Lower lobe of right lung (tissue), 2 donors: ENCODE measurements around the gene NCS1. TPM values are rescaled to one million over a fixed set of nuclear protein-coding genes. Genes with fewer than 3 reads are reported as not detected.
A peak's percentile ranks its signal among the peaks of the same experiment; 100 is the strongest.

Source experiments
- ATAC-seq, 2 donors: fragments of 200-7000 bp; cut with Tn5 transposase; one replicate each; pipeline ENCODE4 v1.9.1; 2020 to 2022; ENCODE audit warnings: mild to moderate bottlenecking in 2 of 2, moderate library complexity in 2 of 2
- DNase-seq: peaks from one replicate; pipeline ENCODE4 v3.0.0-alpha.2; 2020
- H3K27ac ChIP-seq: fragments of 200-600 bp; one replicate; pipeline ENCODE4 v1.8.0; 2022
- H3K27me3 ChIP-seq: fragments of 200-600 bp; one replicate; pipeline ENCODE4 v1.8.0; 2022; ENCODE audit warnings: low read depth
- H3K36me3 ChIP-seq: fragments of 200-600 bp; one replicate; pipeline ENCODE4 v1.8.0; 2022; ENCODE audit warnings: mild to moderate bottlenecking
- H3K4me1 ChIP-seq: fragments of 200-600 bp; one replicate; pipeline ENCODE4 v1.8.0; 2022
- H3K4me3 ChIP-seq: fragments of 200-600 bp; one replicate; pipeline ENCODE4 v1.8.0; 2022; ENCODE audit warnings: mild to moderate bottlenecking
- H3K9me3 ChIP-seq: fragments of 200-600 bp; one replicate; pipeline ENCODE4 v1.8.0; 2022
- intact Hi-C: fragments of 100-400 bp; cut with DNase I; formaldehyde crosslinking; loops from one replicate; pipeline ENCODE4 v1.11.0; 2022
- total RNA-seq: library from RNA; stranded (reverse); fragmentation: NEBNext Ultra II Directional; extraction: Animal tissue kit (Norgen Biotek cat#: 25700); gene quantifications from one replicate; pipeline ENCODE4 v1.2.1, GENCODE V29; 2021
- TF ChIP-seq, protein P1 (sequence below): fragments of 200-600 bp; IDR thresholded peaks from one replicate; pipeline ENCODE4 v1.8.0; 2022; ENCODE audit warnings: antibody characterized with exemption, mild to moderate bottlenecking
- donor health status: DM: no; HTN: yes; CAD: no; lungs with severe emphysema.

NCS1 gene
- total RNA-seq, 1 donor from 2014 or later, result 7.0 TPM

DNA sequence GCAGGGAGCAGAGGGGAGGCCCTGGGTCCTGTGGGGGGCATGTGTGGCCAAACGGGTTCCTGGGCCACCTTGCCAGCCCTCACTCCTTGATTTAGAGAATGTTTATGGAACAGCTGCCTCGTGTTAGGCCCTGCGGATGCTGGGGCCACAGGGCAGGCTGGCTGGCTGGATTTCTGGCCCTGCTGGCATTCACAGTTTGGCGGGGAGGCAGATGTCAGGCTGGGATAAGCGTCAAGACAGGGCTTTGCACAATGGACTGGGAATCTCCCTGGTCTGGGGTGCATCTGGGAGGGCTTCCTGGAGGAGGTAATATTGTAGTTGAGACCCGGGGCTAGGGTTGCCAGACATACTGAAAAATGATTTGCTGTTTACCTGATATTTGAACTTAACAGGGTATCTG lies 13.8 kb downstream of the NCS1 start:
- H3K4me3 ChIP-seq, result no peak overlapping the region
- intact Hi-C loops, result no loop called here
- peaks cover 18% of the 10 kb centered on the region for H3K4me1 ChIP-seq
- ATAC-seq (no peak), DNase-seq (no peak)
- H3K9me3 ChIP-seq, result no peaks in the 10 kb centered on the region
- peak overlapping the region; percentile 27 for H3K27ac ChIP-seq
- no peaks in the 10 kb centered on the region for H3K27me3 ChIP-seq
- TF ChIP-seq, protein P1, sequence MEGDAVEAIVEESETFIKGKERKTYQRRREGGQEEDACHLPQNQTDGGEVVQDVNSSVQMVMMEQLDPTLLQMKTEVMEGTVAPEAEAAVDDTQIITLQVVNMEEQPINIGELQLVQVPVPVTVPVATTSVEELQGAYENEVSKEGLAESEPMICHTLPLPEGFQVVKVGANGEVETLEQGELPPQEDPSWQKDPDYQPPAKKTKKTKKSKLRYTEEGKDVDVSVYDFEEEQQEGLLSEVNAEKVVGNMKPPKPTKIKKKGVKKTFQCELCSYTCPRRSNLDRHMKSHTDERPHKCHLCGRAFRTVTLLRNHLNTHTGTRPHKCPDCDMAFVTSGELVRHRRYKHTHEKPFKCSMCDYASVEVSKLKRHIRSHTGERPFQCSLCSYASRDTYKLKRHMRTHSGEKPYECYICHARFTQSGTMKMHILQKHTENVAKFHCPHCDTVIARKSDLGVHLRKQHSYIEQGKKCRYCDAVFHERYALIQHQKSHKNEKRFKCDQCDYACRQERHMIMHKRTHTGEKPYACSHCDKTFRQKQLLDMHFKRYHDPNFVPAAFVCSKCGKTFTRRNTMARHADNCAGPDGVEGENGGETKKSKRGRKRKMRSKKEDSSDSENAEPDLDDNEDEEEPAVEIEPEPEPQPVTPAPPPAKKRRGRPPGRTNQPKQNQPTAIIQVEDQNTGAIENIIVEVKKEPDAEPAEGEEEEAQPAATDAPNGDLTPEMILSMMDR, result no peak
- H3K36me3 ChIP-seq, result no peaks in the 10 kb centered on the region

DNA sequence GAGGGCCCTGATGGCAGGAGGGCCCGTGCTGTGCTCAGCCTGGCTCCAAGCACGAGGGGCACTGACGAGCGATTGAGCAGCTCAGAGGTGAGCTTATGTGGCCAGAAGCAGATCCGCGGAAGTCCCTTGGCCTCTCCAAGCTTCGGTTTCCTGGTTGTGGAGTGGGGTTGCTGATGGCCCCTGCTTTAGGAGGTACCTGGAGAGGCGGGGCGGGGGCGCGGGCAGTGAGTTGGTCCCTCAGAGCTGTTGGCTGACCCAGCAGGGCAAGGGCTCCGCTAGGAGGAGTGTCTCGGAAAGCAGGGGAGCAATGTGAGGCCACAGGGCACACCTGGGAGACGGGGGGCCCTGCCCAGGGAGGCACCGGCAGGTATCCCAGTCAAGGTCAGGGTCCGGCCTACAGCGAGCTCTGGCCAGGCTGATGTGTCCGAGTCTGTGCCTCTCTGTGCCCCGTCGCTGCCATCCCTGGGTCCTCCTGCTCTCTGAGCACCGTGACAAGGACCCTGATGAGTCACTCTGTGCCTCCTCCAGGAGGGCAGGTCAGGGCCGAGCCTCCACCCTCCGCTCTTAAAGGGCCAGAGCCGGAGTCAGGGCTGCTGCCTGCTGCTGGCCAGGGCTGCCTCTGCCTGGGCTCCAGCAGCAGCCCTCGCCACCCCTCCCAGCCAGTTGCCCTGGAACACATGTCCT lies 14.8 kb downstream of the NCS1 start:
- ATAC-seq (peak; percentile 84 to 85), DNase-seq (peak; percentile 58)
- H3K36me3 ChIP-seq, result no peaks in the 10 kb centered on the region
- H3K27me3 ChIP-seq, result no peaks in the 10 kb centered on the region
- TF ChIP-seq, protein P1, result no peak
- H3K27ac ChIP-seq, result no peak overlapping the region
- H3K4me1 ChIP-seq, result peaks cover 18% of the 10 kb centered on the region
- no peak overlapping the region for H3K4me3 ChIP-seq
- H3K9me3 ChIP-seq, result no peaks in the 10 kb centered on the region
- intact Hi-C loops, result no loop called here

GRCh38 chr9:130187523-130187846 lies 15.3 kb downstream of the NCS1 start:
- Histone ChIP-seq H3K27ac (no peak overlapping the region), H3K36me3 (no peaks in the 10 kb centered on the region), H3K9me3 (no peaks in the 10 kb centered on the region), H3K4me1 (peaks cover 18% of the 10 kb centered on the region), H3K27me3 (no peaks in the 10 kb centered on the region), H3K4me3 (no peak overlapping the region)
- intact Hi-C loops, result no loop called here
- TF ChIP-seq, protein P1, result no peak
- DNase-seq (no peak), ATAC-seq (no peak)

- Histone ChIP-seq H3K27me3 (no peaks in the 10 kb centered on the region), H3K27ac (no peak overlapping the region), H3K36me3 (no peaks in the 10 kb centered on the region), H3K9me3 (no peaks in the 10 kb centered on the region), H3K4me1 (peaks cover 18% of the 10 kb centered on the region), H3K4me3 (no peak overlapping the region)
- no peak for DNase-seq
- intact Hi-C loops, result no loop called here
- TF ChIP-seq, protein P1, result no peak
- ATAC-seq, result no peak
Observed at GRCh38 chr9:130188860-130189481, 16.8 kb downstream of the NCS1 start.

GRCh38 chr9:130189840-130190239 lies 17.6 kb downstream of the NCS1 start:
- Histone ChIP-seq H3K4me1 (peaks cover 18% of the 10 kb centered on the region), H3K36me3 (no peaks in the 10 kb centered on the region), H3K9me3 (no peaks in the 10 kb centered on the region), H3K27me3 (no peaks in the 10 kb centered on the region), H3K4me3 (no peak overlapping the region), H3K27ac (no peak overlapping the region)
- DNase-seq (no peak), ATAC-seq (no peak)
- intact Hi-C loops, result no loop called here
- TF ChIP-seq, protein P1, result no peak
